SU-DHL-6 (cell line): Measurements from ENCODE around the gene KHDC4.
A peak's percentile ranks its signal among the peaks of the same experiment; 100 is the strongest.

ENCODE experiments used
- H2AFZ ChIP-seq: fragments of 200-600 bp; sonication (generic); 2 replicates; pipeline ENCODE4 v1.6.1; 2014; ENCODE audit warnings: low read depth, mild to moderate bottlenecking, moderate library complexity, mixed read lengths, antibody characterized with exemption, low read length; ENCODE audit not compliant: severe bottlenecking
- H3F3A ChIP-seq: fragments of 200-600 bp; shearing (Covaris generic); 2 replicates; pipeline ENCODE4 v1.6.0; 2016; ENCODE audit warnings: antibody characterized with exemption, mild to moderate bottlenecking; ENCODE audit not compliant: insufficient read depth
- H3K27ac ChIP-seq: fragments of 200-600 bp; sonication (generic); 2 replicates; pipeline ENCODE4 v1.5.1; 2016; ENCODE audit warnings: low read depth, mild to moderate bottlenecking, low read length, moderate library complexity, mixed read lengths
- H3K27me3 ChIP-seq: fragments of 200-600 bp; sonication (generic), shearing (Covaris generic); 2 replicates; pipeline ENCODE4 v1.6.0; 2014; ENCODE audit warnings: mild to moderate bottlenecking, low read length
- H3K36me3 ChIP-seq: fragments of 200-600 bp; sonication (generic); 2 replicates; pipeline ENCODE4 v1.6.1; 2014; ENCODE audit warnings: mild to moderate bottlenecking, low read length, mixed read lengths
- H3K4me2 ChIP-seq: fragments of 300-600, 200-600 bp; shearing (Covaris generic), sonication (generic); 2 replicates; pipeline ENCODE4 v1.6.0; 2014; ENCODE audit warnings: low read length, low read depth, mild to moderate bottlenecking; ENCODE audit not compliant: poor library complexity, severe bottlenecking
- H3K4me3 ChIP-seq: fragments of 200-600 bp; sonication (generic); 2 replicates; pipeline ENCODE4 v1.5.1; 2014; ENCODE audit warnings: antibody characterized with exemption, low read length, mild to moderate bottlenecking, mixed read lengths; ENCODE audit not compliant: insufficient read depth, poor library complexity, severe bottlenecking
- H3K79me2 ChIP-seq: fragments of 200-600 bp; sonication (generic); 2 replicates; pipeline ENCODE4 v1.6.1; 2014; ENCODE audit warnings: mild to moderate bottlenecking, low read length, moderate library complexity; ENCODE audit not compliant: insufficient read depth
- H3K9ac ChIP-seq: fragments of 200-600 bp; sonication (generic); 2 replicates; pipeline ENCODE4 v1.7.0; 2014; ENCODE audit warnings: mild to moderate bottlenecking, low read length
- H3K9me2 ChIP-seq: fragments of 200-600 bp; sonication (generic); replicated peaks from 2 replicates; pipeline ENCODE4 v1.6.1; 2014; ENCODE audit warnings: low read length; ENCODE audit not compliant: insufficient read depth
- H3K9me3 ChIP-seq: fragments of 200-600 bp; sonication (generic); 2 replicates; pipeline ENCODE4 v1.6.1; 2014; ENCODE audit warnings: low read length, mixed read lengths; ENCODE audit not compliant: insufficient read depth
- H4K20me1 ChIP-seq: fragments of 200-600 bp; sonication (generic); 2 replicates; pipeline ENCODE4 v1.6.1; 2014; ENCODE audit warnings: low read depth, mild to moderate bottlenecking, antibody characterized with exemption, low read length, moderate library complexity, mixed read lengths
- CTCF ChIP-seq: fragments of 200-600 bp; sonication (generic); IDR thresholded peaks from one replicate; pipeline ENCODE4 v1.5.1; 2017; ENCODE audit warnings: antibody characterized with exemption, mild to moderate bottlenecking, low read length, moderate library complexity; ENCODE audit not compliant: insufficient read depth, poor library complexity, severe bottlenecking
- EZH2phosphoT487 ChIP-seq: fragments of 200-600 bp; sonication (generic), shearing (Covaris generic); conservative IDR thresholded peaks from 2 replicates; pipeline ENCODE4 v1.6.1; 2018; ENCODE audit warnings: mild to moderate bottlenecking, antibody characterized with exemption, low read length, moderate library complexity, mixed read lengths

The KHDC4 gene

DNA sequence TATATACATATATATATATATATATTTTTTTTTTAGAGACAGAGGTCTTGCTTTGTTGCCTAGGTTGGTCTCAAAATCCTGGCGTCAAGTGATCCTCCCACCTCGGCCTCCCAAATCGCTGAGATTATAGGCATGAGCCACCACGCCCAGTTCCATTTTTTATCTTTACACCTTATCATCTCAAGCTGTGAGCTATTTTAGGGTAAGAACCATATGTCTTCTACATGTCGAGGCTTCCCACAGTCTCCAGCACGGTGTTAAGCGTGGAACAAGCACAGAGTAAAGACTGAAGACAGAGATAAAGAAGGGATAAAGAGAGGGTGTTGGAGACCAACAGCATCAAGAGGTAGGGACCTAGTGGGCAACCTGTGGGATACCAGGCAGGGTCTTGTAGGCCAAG, 30.0 kb upstream of the KHDC4 start:
- no peak overlapping the region for H3K4me3 ChIP-seq
- H3K9me2 ChIP-seq, result no peaks in the 10 kb centered on the region
- H3K27ac ChIP-seq, result no peak overlapping the region
- H3F3A ChIP-seq, result peaks cover 12% of the 10 kb centered on the region; the same call in 1 of the 2 replicates
- H2AFZ ChIP-seq, result no peak overlapping the region
- no peaks in the 10 kb centered on the region for H4K20me1 ChIP-seq
- H3K4me2 ChIP-seq, result no peak overlapping the region
- TF ChIP-seq CTCF (no peak), EZH2phosphoT487 (no peak)
- H3K79me2 ChIP-seq, result peaks cover 10% of the 10 kb centered on the region
- H3K36me3 ChIP-seq, result 0 out of 2 replicates have a peak, but pooled peaks cover 11% of the 10 kb centered on the region
- H3K9me3 ChIP-seq, result no peaks in the 10 kb centered on the region
- no peak overlapping the region for H3K9ac ChIP-seq
- no peaks in the 10 kb centered on the region for H3K27me3 ChIP-seq

GRCh38 chr1:155962599-155963211, 28.5 kb upstream of the KHDC4 start:
- no peak overlapping the region for H3K4me2 ChIP-seq

GRCh38 chr1:155961937-155962336, 27.7 kb upstream of the KHDC4 start:
- no peak overlapping the region for H3K9ac ChIP-seq
- 0 out of 2 replicates have a peak overlapping the region, but pooled peaks have one; percentile 10 for H3K27ac ChIP-seq
- H3K36me3 ChIP-seq, result peaks cover 25% of the 10 kb centered on the region

More at GRCh38 chr1:155962599-155963211, 28.5 kb upstream of the KHDC4 start:
- no peaks in the 10 kb centered on the region for H3K9me3 ChIP-seq
- no peak overlapping the region for H3K27ac ChIP-seq
- H3K27me3 ChIP-seq, result no peaks in the 10 kb centered on the region
- H3K9ac ChIP-seq, result no peak overlapping the region
- H3K9me2 ChIP-seq, result no peaks in the 10 kb centered on the region
- H3K79me2 ChIP-seq, result no peaks in the 10 kb centered on the region; the same call in 1 of the 2 replicates
- no peaks in the 10 kb centered on the region for H4K20me1 ChIP-seq
- peaks cover 12% of the 10 kb centered on the region; the same call in 1 of the 2 replicates for H3F3A ChIP-seq
- no peak overlapping the region for H3K4me3 ChIP-seq
- TF ChIP-seq CTCF (no peak), EZH2phosphoT487 (no peak)
- peaks cover 18% of the 10 kb centered on the region; the same call in 1 of the 2 replicates for H3K36me3 ChIP-seq
- no peak overlapping the region for H2AFZ ChIP-seq

More at GRCh38 chr1:155961937-155962336, 27.7 kb upstream of the KHDC4 start:
- Histone ChIP-seq H3K79me2 (no peaks in the 10 kb centered on the region; the same call in 1 of the 2 replicates), H4K20me1 (no peaks in the 10 kb centered on the region), H3K9me3 (no peaks in the 10 kb centered on the region), H3K9me2 (no peaks in the 10 kb centered on the region), H3K4me2 (no peak overlapping the region), H3K4me3 (no peak overlapping the region), H2AFZ (no peak overlapping the region), H3K27me3 (no peaks in the 10 kb centered on the region), H3F3A (peaks cover 12% of the 10 kb centered on the region; the same call in 1 of the 2 replicates)
- TF ChIP-seq CTCF (no peak), EZH2phosphoT487 (no peak)
